ENCODE measurements around the gene NADK2. TPM values are rescaled to one million over a fixed set of nuclear protein-coding genes. Genes with fewer than 3 reads are reported as not detected.

NADK2 gene
- total RNA-seq, 1 donor from 2014 or later = 25.6 TPM

DNA sequence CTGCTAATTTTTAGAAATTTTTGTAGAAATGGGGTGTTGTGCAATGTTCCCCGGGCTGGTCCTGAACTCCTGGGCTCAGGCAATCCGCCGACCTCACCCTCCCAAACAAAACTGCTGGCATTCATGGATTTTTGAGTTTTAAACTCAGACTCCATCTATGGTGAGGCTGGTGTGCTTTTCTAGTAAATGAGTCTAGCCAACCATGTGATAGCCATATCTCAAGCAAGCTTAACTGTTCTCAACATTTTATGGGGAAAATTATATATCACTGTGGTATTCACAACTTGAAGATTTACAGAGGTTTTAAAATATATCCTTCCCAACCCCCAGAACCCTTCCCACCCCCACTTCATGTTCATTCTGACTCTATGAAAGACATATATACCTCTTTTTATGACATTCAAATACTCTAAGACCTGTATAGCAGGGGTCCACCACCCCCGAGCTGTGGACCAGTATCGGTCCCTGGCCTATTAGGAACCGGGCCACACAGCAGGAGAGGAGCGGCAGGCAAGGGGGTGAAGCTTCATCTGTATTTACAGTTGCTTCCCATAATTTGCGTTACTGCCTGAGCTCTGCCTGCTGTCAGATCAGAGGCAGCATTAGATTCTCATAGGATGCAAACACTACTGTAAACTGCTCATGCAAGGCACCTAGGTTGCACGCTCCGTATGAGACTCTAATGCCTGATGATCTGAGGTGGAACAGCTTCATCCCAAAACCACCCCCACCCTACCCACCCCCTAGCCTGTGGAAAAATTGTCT is 4.5 kb upstream of the NADK2 start:
- DNase-seq (ENCODE audit: low read depth in 2 of 2) = no peak

DNA sequence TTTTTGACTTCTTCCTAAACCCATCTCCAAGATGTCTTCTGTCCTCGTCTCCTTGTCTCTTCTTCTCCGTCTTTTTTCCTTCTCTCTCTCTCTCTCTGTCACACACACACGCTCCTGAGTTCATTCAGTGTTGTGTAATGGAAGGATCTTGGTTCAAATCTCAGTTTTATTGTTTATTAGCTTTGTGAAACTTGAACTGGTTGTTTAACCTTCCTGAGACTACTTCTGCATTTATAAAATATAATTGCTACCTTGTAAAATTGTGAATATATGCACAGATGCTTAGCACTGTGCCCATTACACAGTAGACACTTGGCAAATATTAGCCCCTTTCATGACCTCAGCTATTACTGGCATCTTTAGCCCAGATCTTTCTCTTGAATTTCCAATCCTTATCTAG is 2.4 kb upstream of the NADK2 start:
- DNase-seq (ENCODE audit: low read depth in 2 of 2) = no peak

DNA sequence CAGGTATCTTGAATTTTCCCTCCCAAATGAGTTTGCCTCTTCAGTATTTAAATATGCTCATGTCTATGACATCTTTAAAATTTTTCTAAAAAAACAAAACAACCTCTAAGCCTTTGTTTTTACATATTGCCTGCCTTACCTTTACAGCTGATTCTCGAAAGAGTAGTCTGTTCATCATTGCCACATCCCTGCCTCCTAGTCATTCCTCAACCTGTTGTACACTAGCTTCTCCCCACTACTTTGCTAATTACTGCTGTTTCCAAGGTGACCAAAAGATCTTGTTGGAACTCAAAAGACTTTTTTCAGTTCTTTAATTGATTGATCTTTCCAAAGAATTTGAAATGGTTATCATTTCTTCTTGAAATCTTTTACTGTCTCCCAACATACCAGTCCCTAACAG is 1.9 kb upstream of the NADK2 start:
- no peak for DNase-seq (ENCODE audit: low read depth in 2 of 2)

DNA sequence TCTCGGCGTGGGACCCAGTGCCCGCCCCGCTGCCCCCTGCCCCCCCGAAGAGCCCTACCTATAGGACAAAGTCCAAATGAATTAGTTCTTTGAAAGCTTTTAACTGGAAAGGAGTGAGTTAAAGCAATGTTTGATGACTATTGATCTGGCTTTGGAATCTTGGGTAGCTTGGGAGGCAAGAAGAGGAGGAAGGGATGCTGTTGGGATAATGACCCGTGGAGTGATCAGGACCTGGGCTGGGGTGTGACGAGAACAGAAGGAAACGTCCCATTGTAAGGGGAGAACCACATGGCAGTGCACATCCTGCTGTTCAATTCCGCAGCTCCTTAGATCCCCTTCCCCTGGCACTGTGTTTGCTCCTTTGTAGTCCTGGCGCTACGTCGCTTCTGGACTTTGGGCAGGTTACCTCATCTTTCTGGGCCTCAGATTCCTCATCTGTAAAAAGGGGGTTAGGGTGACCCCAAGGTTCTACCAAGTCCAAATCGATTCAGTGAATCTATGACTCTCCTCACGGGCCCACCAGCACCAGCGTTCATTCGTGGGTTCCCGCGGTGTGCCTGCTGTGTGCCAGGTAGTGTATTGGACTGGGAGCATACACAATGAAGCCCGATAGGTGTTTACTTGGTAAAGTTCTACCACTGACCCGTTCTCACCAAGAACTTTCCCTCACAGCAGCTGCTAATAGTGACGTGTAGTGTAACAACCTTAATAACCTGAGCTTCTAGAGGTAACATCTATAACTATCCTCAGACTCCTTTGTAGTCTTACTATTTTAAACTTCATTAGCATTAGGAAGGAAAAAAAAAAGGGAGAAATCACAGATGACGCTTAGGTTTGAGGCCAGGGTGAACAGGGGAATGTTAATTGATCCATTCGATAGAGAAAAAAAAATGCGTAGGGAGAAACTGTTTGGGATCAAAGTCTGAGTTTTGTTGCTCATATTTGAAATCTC is 1.1 kb upstream of the NADK2 start:
- DNase-seq (ENCODE audit: low read depth in 2 of 2) = peak in 1 of 2 donors; percentile 5

DNA sequence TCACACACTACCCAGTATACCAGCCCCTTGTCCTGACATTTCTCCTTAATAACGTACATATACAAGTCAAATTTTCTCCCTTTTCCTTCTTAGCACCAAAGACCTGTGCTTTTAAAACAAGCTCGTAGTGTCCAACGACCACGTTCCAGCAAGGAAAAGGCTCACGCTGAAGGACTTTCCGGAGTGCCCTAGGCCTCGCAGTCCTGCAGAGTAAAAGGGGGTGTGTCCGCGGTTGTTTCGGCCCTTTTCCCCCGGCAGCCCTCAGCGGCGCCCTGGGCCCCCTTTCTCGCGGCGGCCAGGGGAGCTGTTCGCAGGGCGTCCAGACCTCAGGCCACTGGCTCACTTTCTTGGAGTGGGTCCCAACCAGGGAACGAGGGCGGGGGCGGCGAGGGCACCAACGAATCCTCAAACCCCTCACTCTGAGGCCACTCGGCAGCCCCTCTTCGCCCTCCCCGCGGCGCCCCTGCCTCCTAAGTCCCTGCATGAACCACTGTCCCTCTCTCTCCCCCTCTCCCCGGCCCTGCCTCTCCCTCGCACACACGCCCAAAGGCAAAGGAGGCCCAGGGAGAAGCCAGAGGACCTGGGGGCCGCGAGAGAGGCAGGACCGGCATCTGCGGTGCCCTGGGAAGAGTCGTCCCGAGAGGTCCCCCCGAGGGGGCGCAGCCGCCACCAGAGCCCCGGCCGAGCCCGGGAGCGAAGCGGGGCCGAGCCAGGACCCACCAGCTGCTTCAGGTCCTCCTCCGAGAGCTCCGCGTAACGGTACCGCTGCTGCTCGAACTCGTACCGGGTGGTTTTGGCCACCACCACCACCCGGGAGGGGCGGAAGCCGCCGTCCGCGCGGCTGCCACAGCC is 720 bp downstream of the NADK2 start:
- DNase-seq (ENCODE audit: low read depth in 2 of 2) = peak; percentile 61 to 74

DNA sequence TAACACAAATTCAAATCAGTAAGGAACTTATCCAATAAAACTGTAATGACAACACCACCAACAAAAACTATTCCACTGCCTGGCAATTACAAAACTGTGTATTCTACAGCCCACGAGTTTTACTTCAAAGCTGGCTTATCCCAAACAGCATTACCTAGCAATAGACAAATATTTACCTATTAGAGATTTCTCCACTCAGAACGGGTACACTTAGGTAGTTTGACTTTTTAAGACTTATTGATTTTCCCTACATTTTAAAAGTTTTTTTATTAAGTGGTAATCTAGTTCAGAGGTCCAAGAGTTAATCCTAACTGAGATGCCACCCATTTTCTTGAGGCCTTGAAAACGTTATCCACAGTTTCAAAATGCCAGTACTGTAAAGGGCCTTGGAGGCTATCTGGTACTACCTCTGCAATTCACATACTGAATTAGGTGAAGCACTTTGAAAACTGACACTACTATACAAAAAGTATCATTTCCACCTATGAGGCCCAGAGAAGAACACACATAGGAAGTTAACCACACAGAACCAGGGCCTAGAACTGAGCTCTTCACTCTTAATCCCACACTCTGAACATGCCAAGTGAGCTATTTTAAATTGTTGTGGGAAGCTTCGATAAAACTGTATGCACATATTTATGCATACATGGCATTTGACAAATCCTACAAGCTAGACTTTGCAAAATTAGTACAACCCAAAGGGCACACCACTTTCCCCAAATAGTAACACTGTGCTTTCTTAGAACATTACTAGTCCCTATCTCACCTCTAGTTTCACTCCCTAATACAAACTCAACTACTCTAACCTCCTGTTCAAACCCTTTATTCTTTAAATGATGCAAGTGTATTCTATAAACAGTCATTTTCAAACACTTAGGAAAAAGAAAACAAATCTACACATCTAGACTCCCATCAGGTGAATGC is 2.1 kb downstream of the NADK2 start:
- DNase-seq (ENCODE audit: low read depth in 2 of 2) = no peak

DNA sequence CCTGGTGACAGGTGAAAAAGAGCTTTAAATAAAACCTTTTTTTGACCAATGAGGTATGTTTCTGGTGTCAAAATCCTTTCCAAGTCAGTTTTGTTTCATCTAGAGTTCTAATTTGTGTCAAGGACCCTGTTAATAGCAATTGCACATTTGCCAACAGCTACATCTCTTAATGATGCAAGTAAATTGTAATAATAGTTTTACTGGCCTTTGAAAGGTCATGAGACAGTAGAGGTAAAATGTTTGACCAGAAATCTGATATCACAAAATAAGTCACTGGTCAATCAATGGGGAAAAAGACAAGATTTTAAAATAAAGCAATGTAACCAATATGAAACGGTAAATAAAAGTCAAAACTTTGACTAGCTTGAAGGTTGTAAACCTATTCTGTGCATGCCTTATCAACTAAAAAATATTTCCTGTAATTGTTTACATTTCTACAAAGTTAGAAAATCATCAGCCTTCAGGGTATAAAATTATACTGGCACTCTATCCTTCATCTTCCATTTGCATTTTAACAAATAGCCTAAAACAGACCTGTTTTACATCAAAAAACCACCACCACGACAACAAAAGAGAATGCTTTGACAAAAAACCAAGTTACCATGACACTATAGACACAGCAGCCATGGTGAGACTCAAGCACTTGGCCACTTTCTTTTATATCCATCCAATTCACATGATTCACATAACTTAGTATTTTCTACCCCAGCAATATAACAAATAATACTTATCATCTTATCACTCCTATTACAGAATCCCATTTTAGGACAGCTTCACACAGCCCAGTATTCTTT is 3.0 kb downstream of the NADK2 start:
- peak in 1 of 2 donors; percentile 3 for DNase-seq (ENCODE audit: low read depth in 2 of 2)

DNA sequence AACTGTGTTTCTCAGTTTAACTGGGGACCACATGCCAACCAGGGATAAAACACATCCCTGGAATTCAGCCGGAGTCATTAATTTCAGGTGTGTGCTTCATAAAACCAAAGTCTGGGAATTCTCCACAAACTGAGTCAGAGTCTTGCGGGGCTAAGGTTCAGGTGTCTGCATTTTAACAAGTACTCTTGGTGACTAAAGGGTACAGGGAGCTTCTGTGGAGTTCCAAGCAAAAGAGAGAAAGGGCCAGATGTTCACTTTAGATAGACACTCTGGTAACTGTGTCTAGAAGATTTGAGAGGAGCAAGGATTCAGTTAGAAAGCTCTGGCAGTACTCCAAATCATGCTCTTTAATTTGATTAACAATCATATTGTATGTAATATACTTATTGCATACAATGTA is 4.0 kb downstream of the NADK2 start:
- no peak for DNase-seq (ENCODE audit: low read depth in 2 of 2)

DNA sequence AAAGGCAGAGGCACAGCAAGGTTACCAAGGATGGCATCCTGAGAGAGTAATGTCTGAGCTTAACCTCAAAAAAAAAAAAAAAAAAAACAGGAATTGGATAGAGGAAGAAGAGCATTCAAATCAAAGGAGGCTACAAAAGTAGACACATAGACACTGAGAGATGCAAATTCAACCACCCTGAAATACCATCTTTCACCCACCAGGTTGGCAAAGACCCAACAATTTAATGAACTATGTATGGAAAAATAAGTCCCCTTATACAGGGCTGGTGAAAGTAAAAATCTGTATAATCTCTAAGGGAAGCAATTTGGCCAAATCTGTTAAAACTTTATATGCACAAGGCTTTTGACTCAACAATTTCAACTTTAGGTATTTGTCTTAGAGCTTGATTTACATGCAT is 4.9 kb downstream of the NADK2 start:
- DNase-seq (ENCODE audit: low read depth in 2 of 2) = no peak

DNA sequence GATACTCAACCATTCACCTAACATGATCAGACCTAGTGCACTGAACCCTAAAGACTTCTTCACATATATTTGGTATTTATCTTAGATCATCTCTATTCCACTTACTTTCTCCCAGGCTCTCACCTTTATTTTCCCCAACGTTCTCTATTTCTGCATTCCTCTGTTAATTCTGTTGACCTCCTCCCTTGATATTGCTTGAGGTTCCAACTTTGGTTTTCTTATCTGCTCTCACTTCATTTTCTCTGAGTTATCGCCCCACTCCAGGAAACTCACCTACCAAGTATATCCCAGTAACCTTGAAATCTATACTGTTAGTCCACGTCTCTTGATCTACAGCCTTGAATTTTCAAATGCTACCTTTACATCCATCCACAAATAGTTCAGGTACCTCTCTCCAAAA is 9.2 kb downstream of the NADK2 start:
- DNase-seq (ENCODE audit: low read depth in 2 of 2) = no peak

DNA sequence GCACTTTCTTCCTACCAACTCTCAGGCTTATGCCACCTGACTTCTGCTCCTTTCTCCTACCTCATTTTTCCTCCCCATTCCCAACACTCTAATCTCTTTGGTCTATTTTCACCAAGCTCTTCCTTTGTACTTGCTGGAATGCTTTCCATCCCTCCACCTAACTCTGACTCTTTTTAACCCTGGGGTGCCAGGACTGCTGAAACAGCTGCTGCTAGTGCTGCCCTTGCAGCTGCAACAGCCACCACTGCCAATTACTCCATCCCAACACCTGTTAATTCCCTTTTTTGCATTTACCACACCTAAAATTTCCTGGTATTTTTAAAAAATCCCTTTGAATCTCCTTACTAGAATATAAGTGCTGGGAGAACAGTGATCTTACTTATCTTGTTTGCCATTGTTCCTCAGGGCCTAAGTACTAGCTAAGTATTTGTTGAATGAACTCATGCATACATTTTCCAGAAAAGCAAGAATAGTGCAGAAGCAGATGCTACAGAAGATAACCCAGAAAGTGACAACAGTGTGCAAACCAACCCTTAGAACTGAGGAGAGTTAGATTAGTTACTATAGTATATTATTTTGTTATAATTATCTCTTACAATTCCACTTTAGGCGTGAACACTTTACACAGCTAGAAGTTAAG is 11.5 kb downstream of the NADK2 start:
- no peak for DNase-seq (ENCODE audit: low read depth in 2 of 2)

DNA sequence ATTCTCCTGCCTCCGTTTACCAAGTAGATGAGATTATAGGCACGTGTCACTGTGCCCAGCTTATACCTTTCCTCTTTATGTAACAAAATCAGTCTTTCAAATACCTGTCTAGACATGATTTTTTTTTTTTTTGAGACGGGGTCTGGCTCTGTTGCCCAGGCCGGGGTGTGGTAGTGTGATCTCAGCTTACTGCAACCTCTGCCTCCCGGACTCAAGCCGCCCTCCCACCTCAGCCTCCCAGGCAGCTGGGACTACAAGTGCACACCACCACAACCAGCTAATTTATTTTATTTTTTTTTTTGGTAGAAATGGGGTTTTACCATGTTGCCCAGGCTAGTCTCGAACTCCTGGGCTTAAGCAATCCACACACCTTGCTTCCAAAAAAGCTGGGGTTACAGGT is 13.2 kb downstream of the NADK2 start:
- no peak for DNase-seq (ENCODE audit: low read depth in 2 of 2)

DNA sequence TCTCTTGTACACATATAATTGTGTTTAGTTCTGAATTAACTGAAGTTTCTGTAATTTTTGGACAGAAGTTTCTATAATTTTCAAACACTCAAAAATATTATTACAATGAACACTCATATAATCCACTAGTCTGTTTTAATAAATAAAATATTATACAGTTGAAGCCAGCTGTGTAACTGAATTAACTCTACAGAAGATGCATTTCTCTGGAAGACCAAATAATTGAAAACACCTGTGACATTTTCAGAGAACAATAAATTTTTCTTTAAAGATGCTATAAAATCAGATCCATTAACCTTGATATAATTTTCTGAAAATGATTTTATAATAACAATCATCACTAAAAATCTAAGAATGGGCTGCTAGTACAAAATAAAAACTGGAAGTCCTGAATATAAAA is 14.7 kb downstream of the NADK2 start:
- DNase-seq (ENCODE audit: low read depth in 2 of 2) = no peak

DNA sequence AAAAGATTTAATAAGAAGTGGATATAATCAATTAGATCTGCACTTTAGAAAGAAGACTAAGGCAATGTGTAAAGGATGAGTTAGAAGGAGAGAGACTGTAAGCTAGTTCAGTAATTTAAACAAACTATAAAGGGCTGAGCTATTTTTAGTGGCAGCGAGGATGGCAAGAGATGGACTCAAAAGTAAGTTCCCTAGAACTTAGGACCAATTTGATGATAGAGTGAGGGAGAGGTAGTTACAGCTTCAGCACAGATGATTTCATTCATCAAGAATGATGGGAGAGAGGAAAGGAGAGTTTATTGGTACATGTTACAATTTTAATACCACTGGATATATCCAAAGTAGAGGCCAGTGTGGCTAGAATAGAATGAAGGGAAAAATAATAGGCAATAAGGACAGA is 19.1 kb downstream of the NADK2 start:
- DNase-seq (ENCODE audit: low read depth in 2 of 2) = no peak

DNA sequence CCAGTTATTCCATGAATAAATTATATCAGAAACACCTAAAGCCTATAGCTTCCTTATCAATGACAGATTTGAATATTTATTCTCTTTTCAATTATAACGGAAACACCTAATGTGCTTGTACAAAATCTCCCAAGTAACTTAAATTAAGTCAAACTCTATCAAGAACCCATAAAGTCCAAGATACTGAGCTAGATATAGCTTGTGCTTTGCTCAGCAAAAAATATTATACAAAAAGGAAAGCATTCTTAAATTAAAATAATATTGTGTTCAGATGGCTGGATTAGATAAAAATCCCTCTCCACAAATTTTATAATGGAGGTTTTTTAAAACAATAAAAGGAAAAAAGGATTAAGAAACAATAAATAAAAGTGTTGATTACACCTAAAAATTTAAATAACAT is 23.7 kb downstream of the NADK2 start:
- no peak for DNase-seq (ENCODE audit: low read depth in 2 of 2)

DNA sequence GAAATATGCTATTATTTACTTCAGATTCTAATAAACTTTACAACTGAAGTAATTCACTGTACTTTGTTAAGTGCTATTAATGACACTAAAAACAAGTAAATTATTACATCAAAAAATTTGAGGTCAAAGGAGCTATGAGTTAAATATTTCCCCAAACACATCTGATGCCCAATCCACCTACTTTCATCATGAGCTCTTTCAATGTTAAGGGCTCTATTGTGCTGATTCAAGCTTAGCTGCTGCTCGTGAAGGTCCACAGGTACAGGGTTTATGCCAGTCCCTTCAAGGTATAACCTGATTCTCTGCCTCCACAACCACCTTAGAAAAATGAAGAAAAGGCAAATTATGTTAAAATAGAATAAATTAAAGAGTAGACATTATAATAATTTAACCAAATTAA is 24.2 kb downstream of the NADK2 start:
- no peak for DNase-seq (ENCODE audit: low read depth in 2 of 2)

DNA sequence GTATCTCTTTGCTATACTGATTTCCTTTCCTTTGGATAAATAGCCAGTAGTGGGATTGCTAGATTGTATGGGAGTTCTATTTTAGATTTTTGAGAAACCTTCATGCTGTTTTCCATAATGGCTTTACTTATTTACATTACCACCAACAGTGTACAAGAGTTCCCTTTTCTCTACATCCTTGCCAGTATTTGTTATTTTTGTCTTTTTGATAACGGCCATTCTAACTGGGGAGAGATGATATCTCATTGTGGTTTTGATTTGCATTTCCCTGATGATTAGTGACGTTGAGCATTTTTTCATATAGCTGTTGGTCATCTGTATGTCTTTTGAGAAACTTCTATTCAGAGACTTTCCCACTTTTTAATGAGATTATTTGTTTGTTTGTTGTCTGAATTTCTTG is 25.8 kb downstream of the NADK2 start:
- DNase-seq (ENCODE audit: low read depth in 2 of 2) = no peak

DNA sequence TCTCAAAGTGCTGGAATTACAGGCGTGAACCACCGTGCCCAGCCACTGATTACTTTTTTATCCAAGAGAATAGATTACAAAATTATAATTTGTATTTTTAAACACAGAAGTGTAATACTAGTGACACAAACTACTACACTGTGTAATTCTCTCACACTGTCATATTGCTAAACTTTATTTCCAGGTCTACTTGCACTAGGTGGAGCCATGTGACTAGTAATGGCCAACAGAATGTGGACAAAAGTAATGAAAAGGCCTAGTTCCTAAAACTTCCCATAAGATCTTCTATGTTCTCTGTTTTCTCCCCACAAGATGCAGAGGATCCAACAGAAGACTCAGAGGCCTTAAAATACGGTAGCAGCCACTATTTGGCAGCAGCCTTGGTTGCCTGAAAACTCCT is 27.3 kb downstream of the NADK2 start:
- DNase-seq (ENCODE audit: low read depth in 2 of 2) = no peak

DNA sequence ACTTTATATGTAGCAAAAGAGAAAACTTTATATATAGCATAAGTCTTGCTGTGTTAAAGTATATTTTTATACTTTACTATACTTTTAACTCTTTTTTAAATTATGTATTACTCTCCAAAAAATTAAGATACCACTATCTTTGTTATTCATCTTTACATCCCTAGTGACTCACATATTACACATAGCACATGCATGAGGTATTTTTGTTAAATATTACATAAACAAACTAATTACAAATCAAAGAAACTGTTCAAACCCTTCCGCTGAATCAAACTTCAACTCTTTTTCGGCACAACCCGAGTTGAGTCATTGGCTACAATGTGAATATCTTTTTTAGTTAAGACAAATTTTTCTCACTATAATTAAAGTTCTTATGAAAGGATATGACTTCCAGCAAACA is 32.1 kb downstream of the NADK2 start:
- DNase-seq (ENCODE audit: low read depth in 2 of 2) = peak in 1 of 2 donors; percentile 62

Data from lung microvascular endothelial cell (primary cell).